ENCODE measurements around the gene CYP39A1. TPM values are rescaled to one million over a fixed set of nuclear protein-coding genes. Genes with fewer than 3 reads are reported as not detected.

The CYP39A1 gene
- total RNA-seq, 2 experiments from 2014 or later: not detected

GRCh38 chr6:46530896-46531295 is 121.7 kb downstream of the CYP39A1 start:
- no peaks in the 10 kb centered on the region for H3K9me3 Mint-ChIP-seq

GRCh38 chr6:46528961-46529750 is 123.5 kb downstream of the CYP39A1 start:
- Histone ChIP-seq H3K4me1 (ENCODE audit: insufficient read depth, low read length) (no peaks in the 10 kb centered on the region), H3K36me3 (ENCODE audit: insufficient read depth, low read length) (no peaks in the 10 kb centered on the region), H3K27ac (ENCODE audit: low read depth in 1 of 2, low read length in 2 of 2) (no peak overlapping the region), H3K9me3 (ENCODE audit: control insufficient read depth in 1 of 2, insufficient read depth in 1 of 2, low read length in 2 of 2) (no peaks in the 10 kb centered on the region), H3K27me3 (ENCODE audit: control insufficient read depth in 1 of 2, insufficient read depth in 2 of 2, low read length in 2 of 2) (no peaks in the 10 kb centered on the region), H3K4me3 (ENCODE audit: low read length) (no peak overlapping the region)
- POLR2A ChIA-PET: no interaction called here
- intact Hi-C loops (cut with DNase I, micrococcal nuclease): no loop called here
- Mint-ChIP-seq H3K27ac (no peak overlapping the region), H3K27me3 (peaks cover 43% of the 10 kb centered on the region), H3K36me3 (ENCODE audit: low read depth) (no peaks in the 10 kb centered on the region), H3K4me1 (ENCODE audit: low read depth) (no peaks in the 10 kb centered on the region), H3K9me3 (no peaks in the 10 kb centered on the region), H3K4me3 (no peak overlapping the region)
- CTCF ChIA-PET: interaction anchor here (1.7 kb wide), 1 partner anchor 23 kb away, joined by 4 read pairs; no protein-coding TSS in a partner anchor
- ATAC-seq (ENCODE audit: poor library complexity): no peak
- no peak for TF ChIP-seq CTCF (IDR thresholded peaks at IDR 0.05)
- no peak for DNase-seq

More at GRCh38 chr6:46530896-46531295, 121.7 kb downstream of the CYP39A1 start:
- Mint-ChIP-seq H3K36me3 (ENCODE audit: low read depth) (no peaks in the 10 kb centered on the region), H3K27me3 (peaks cover 45% of the 10 kb centered on the region), H3K4me1 (ENCODE audit: low read depth) (no peaks in the 10 kb centered on the region), H3K27ac (no peak overlapping the region), H3K4me3 (no peak overlapping the region)
- CTCF ChIA-PET: interaction anchor here (1.7 kb wide), 1 partner anchor 25 kb away, joined by 4 read pairs; no protein-coding TSS in a partner anchor
- no peak for ATAC-seq (ENCODE audit: poor library complexity)
- TF ChIP-seq CTCF (IDR thresholded peaks at IDR 0.05): no peak
- DNase-seq: no peak
- intact Hi-C loops (cut with DNase I, micrococcal nuclease): no loop called here
- H3K27me3 ChIP-seq (ENCODE audit: control insufficient read depth in 1 of 2, insufficient read depth in 2 of 2, low read length in 2 of 2): no peaks in the 10 kb centered on the region
- no peaks in the 10 kb centered on the region for H3K9me3 ChIP-seq (ENCODE audit: control insufficient read depth in 1 of 2, insufficient read depth in 1 of 2, low read length in 2 of 2)
- H3K27ac ChIP-seq (ENCODE audit: low read depth in 1 of 2, low read length in 2 of 2): no peak overlapping the region
- POLR2A ChIA-PET: no interaction called here
- H3K4me3 ChIP-seq (ENCODE audit: low read length): no peak overlapping the region
- no peaks in the 10 kb centered on the region for H3K36me3 ChIP-seq (ENCODE audit: insufficient read depth, low read length)
- no peaks in the 10 kb centered on the region for H3K4me1 ChIP-seq (ENCODE audit: insufficient read depth, low read length)

DNA sequence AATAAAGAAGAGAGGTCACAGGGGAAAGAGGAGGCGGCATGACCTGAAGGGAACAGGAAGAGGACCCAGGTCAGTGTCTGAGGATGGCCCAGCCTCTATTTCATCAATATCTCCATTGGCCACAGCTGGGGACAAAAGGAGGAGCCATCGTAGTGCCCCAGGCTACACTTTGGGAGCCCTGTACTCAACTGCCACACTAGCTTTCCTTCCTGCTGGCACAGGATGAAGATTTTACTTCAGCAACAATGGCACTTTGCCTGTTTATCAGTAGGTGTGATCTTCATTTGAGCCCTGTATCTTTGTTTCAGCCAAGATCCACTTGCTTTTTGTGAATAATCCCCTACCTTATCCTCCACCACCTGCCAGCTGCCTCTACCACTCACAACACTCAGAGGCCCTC is 126.0 kb downstream of the CYP39A1 start:
- CTCF ChIA-PET: no interaction called here
- no peaks in the 10 kb centered on the region for H3K9me3 ChIP-seq (ENCODE audit: control insufficient read depth in 1 of 2, insufficient read depth in 1 of 2, low read length in 2 of 2)
- H3K4me3 ChIP-seq (ENCODE audit: low read length): no peak overlapping the region
- H3K27me3 Mint-ChIP-seq: peaks cover 43% of the 10 kb centered on the region
- DNase-seq (no peak), ATAC-seq (ENCODE audit: poor library complexity) (no peak)
- no peaks in the 10 kb centered on the region for H3K36me3 ChIP-seq (ENCODE audit: insufficient read depth, low read length)
- intact Hi-C loops (cut with DNase I, micrococcal nuclease): no loop called here
- H3K27ac ChIP-seq (ENCODE audit: low read depth in 1 of 2, low read length in 2 of 2): no peak overlapping the region
- H3K4me1 Mint-ChIP-seq (ENCODE audit: low read depth): no peaks in the 10 kb centered on the region
- no peaks in the 10 kb centered on the region for H3K4me1 ChIP-seq (ENCODE audit: insufficient read depth, low read length)
- no peaks in the 10 kb centered on the region for H3K27me3 ChIP-seq (ENCODE audit: control insufficient read depth in 1 of 2, insufficient read depth in 2 of 2, low read length in 2 of 2)
- H3K27ac Mint-ChIP-seq: no peak overlapping the region
- POLR2A ChIA-PET: no interaction called here
- no peak for TF ChIP-seq CTCF (IDR thresholded peaks at IDR 0.05)
- no peaks in the 10 kb centered on the region for H3K36me3 Mint-ChIP-seq (ENCODE audit: low read depth)
- H3K4me3 Mint-ChIP-seq: no peak overlapping the region
- no peaks in the 10 kb centered on the region for H3K9me3 Mint-ChIP-seq
